Measurements from ENCODE around the gene HM13.
"Not testable (repeated sequence)": the region's sequence is repeated elsewhere in the genome, so short reads cannot be mapped to it uniquely, and the experiment has no call there.

HM13 gene

DNA sequence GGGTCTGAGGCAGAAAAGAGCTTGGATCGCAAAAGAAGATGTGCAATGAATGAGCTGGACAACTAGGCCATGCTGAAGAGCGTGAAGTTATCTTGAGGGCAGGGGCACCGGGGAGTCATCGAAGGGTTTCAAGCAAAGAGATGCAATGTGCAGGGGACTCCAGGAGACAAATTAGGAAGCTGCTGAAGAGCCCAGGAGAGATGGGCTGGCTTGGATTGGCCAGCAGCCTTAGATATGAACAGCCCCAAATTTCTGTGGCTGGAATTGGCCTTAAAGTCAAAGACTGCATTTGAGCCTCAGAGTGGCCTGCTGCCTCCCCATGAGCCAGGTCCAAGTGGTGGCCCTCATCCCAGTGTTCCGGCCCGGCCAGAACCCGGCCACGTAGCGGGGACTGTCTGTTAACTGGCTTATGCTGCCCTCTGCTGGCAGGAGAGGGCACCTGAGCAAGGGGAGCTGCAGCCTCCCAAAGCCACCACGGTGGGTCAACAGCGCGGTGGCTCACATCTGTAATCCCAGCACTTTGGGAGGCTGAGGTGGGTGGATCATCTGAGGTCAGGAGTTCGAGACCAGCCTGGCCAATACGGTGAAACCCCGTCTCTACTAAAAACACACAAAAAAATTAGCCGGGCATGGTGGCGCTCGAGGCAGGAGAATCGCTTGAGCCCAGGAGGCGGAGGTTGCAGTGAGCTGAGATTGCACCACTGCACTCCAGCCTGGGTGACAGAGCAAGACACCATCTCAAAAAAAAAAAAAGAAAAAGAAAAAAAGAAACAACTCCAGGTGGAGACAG lies 11.2 kb upstream of the HM13 start:
- DNase-seq, result peak; percentile 78

DNA sequence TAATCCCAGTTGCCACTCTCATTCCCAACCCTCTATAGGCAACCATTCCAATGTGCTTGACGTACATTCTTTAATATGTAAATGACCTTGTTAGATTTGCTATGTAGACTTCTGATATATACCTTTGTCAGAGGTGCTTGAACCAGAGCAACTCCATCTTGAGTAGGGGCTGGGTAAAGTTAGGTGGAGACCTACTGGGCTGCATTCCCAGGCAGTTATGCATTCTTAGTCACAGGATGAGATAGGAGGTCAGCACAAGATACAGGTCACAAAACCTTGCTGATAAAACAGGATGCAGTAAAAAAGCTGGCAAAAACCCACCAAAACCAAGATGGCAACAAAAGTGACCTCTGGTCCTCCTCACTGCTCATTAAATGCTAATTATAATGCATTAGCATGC lies 8.3 kb upstream of the HM13 start:
- DNase-seq, result no peak

DNA sequence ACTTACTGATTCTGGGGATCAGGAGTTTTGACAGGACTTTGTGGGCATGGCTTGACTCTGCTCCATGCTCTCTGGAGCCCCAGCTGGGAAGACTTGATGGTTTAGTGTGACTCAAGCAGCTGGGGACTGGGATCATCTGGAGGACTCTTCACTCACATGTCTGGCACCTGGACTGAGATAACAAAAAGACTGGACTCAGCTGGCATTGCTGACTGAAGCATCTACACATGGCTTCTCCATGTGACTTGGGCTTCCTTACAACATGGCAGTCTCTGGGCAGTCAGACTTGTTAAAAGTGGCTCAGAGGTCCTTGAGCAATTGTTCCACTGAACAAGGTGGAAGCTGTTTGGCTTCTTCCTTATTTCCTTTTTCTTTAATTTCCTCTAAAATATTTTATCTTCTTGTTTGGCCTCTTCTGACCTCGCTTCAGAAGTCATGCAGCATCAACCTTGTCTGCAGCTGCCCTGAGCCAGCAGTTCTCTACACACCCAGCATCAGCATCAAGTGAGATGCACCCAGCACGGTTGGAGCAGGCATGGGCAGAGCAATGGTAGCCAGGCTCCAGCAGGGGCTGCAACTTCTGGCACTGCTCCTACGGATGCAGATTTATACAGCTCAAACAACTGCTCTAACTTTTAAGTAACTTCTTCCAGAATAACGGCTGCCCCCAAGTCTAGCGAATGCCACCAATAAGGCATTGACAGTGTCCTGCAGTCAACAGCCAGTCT lies 5.6 kb upstream of the HM13 start:
- no peak for DNase-seq

DNA sequence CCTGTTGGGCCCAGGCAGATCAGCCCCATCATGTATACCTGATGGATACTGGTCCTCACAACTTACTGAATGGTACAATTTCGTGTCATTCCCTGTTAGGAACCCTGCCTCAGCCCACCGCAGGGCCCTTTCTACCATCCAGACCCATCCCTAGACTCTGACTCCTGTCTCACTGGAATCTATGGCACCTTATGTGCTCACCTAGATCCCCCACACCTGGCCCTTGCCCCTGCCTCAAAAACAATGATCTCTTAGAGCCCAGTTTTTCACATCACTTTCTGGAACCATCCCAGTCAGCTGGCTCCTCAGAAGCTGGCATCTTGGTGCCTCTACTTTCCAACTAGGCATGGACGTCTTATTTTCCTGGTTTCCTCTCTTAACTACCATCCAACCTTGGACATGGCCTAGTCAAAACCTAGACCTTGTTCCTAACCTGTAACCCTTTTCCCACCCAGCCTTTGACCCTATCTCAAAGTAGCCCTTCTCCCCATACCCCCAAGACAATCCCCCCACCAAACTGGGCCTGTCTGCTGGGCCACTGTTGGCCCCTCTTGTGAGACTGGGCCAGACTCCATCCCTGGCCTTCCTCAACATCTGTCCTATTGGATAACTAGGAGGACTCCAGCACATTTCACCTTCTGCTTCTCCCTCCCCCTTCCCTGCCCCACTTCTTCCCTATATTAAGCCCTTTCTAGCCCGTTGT lies 981 bp downstream of the HM13 start:
- no peak for DNase-seq

DNA sequence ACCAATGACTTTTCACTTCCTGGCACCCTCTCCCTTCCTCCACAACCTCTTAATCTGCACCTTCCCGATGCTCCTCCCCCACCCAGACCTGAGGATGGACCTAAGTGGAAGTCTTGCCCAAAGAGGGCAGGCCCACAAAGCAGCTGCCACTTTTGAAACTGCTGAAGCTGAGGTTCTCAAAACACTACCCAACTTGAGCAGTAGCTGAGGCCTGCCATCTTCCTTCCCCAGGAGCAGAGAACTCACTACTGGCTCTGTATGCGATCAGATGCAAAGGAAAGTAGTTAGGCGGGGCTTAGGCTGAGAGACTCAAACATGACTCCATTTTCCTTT lies 1.5 kb downstream of the HM13 start:
- DNase-seq, result no peak

DNA sequence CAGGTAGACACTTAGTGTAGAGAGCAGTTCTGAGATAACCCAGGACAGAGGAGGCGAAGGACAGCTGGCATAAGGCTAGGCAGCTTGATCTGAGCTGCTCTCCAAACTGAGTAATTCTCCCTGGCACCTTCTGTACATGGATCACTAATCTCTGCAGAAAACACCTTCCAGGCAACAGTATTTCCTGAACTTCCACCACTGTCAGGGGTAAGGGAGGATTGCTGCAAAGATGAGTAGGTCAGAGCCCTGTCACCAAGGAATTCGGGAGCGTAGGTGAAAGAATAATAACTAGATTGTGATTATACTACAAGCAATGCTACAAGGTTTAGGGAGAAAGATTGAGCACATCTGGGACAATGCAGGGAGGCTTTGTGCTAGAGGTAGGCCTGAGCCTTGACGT lies 1.9 kb downstream of the HM13 start:
- no peak for DNase-seq

DNA sequence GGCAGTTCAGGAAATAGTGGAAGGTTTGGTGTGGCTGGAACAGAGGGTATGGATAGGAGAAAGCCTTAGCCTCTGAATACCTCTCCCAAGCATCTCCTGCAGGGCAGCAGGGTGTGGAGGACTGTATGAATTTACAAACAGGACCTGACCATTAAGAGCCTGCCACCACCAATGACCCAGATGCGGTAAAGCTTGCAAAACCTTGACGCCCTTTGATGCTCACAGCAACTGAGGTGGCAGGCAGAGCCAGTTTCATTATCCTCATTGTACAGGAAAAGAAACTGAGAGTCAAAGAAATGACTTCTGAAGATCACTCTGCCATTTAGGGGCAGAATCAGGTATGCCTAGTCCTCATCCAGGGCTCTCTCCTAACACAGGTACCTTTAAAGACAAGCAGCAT lies 2.4 kb downstream of the HM13 start:
- no peak for DNase-seq

DNA sequence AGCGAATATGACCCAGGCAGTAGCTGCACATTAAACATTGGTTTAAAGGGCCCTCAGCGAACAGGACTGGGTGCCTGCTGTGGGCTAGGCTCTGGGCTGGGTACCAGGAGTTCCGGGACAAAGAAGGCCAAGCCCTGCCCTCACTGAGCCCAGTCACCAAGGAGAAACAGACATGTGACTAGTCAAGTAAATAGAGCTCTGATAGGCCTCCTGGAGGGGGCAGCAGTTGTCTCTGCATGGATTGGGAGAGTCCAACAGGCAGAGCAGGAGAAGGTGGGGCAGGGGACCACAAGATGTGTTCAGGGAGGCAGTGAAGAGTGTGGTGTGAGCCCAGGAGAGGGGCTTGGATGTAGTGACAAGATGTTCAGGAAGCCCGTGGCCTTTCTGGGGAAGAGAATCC lies 3.1 kb downstream of the HM13 start:
- DNase-seq, result peak; percentile 64

DNA sequence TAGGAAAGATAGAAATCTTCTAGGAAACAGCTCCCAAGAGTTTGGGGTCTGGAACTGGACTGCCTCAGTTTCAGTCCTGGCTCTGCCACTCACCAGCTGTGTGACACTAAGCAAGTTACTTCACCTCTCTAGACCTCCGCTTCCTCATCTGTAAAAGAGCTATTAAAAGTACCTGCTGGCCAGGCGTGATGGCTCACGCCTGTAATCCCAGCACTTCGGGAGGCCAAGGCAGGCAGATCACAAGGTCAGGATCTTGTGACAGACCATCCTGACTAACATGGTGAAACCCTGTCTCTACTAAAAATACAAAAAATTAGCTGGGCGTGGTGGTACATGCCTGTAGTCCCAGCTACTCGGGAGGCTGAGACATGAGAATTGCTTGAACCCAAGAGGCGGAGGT lies 7.0 kb downstream of the HM13 start:
- not testable (repeated sequence) for DNase-seq

DNA sequence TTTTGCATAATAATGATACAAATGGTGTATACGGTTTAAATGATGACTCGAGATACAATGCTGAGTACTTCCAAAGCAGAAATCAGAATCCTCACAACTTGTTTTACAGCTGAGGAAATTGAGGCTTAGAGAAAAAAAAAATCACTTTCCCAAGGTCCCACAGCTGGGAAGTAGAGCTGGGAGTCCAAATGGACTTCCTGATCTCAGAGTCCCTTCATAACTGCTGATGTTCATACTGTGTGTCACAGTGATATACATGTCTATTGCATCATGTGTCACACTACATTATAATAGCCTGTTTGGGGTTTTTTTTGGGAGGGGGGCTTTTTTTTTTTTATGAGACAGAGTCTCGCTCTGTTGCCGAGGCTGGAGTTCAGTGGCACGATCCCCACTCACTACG lies 8.5 kb downstream of the HM13 start:
- no peak for DNase-seq

DNA sequence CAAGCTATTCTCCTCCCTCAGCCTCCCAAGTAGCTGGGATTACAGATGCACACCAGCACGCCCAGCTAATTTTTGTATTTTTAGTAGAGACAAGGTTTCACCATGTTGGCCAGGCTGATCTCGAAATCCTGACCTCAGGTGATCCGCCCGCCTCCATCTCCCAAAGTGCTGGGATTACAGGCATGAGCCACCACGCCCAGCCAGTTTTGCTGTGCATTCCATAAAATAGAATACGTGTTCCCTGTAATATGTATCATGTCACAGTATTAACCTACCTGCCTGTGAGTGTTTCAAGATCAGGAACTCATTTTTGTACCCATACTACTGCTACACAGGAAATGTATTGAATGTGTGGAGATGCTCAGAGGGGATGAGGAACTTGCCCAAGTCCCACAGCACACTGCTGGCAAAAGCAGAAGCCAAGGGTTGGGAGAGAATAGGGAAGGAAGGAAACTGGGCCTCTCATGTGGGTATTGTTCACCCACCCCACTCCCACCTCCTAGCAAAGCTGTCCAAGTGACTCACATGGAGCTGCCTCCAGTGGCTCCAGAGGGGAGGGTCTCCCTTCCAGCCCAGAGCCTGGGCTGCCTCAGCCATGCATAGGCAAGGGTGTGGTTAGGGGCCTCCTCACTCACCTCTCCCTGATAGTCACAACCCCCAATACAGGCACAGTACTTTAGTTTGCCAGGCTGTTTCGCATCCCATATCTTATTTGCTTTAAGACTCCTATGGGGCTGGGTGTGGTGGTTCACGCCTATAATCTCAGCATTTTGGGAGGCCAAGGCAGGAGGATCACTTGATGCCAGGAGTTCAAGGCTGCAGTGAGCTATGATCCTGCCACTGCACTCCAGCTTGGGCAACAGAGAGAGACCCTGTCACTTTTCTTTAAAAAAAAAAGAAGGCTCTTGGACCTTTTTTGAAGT lies 9.4 kb downstream of the HM13 start:
- no peak for DNase-seq

DNA sequence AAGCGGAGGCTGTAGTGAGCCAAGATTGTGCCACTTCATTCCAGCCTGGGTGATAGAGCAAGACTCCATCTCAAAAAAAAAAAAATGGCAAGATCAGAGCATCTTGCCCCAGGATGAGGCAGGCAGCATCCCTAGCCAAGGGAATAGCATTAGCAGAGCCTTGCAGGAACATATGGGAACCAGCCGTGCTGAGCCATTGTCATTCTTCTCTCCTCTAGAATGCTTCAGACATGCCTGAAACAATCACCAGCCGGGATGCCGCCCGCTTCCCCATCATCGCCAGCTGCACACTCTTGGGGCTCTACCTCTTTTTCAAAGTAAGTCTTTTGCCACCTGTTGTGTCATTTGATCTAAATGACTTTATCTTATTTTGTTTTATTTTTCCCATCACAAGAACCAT lies 13.0 kb downstream of the HM13 start:
- no peak for DNase-seq

DNA sequence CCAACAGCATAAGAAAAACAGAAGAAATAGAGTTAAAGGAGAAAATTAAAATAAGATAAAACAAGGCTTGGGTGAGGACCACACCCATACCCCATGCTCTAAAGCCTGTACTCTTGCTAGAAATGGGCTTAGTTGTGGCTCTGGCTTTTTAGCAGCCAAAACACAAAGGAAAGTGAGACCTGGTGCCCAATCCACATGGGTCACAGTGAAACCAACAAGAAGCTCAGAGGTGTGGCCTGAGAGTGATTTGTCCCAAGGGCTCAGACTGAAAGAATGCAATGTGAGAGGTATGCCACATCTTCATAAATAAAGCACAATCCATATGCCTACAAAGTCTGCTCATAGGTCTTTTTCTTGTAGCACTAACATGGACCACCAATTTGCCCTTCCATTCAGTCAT lies 21.1 kb downstream of the HM13 start:
- no peak for DNase-seq

DNA sequence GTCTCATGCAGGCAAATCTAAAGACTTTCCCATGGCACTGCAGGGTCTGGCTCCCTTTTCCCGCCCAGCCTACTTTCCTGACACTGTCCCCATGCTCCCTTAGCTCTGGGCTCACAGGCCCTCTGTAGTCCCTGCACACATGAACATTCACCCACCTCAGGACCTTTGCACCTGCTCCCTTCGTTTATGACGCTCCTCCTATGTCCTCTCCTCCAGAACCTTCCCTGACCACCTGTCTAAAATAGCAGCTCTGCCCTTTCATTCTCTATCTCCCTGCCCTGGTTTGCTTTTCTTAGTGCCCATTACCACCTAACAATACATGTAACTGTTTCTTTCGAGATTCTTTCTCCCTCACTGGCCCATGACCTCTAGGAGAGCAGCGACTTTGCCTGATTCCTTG lies 22.3 kb downstream of the HM13 start:
- DNase-seq, result no peak

DNA sequence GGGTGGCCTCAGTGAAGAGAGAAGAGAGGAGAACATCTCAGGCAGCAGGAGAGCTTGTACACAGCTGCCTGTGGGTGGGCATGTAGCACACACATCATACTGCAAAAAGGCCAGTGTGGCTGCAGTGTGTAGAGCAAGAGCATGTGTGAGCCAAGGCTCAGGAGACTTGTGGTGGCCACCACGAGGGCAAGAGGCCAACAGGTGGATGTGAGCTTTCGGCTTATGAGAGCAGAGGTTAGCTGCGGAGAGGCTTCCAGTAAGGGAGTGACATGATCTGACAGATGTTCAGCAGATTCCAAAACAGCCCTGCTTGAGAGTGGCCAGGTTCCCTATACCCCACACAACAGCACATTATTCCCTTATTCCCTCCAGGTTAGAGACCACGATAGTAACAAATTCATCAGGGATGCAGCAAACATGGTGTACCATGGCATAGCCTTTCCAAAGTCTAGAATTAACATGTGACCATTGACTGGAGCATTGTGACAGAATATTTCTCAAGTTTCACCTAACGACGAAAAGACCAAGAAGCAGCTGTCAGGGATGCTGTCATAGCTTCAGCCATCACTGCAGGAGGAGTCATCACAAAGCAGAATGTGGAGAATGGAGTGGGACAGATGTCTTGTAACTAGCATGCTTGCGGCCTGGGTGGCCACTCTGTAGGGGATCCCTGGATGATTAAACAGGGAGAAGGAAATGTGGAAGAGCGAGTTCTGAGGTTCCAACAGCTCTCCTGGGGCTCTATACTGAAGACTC lies 23.1 kb downstream of the HM13 start:
- DNase-seq, result no peak

DNA sequence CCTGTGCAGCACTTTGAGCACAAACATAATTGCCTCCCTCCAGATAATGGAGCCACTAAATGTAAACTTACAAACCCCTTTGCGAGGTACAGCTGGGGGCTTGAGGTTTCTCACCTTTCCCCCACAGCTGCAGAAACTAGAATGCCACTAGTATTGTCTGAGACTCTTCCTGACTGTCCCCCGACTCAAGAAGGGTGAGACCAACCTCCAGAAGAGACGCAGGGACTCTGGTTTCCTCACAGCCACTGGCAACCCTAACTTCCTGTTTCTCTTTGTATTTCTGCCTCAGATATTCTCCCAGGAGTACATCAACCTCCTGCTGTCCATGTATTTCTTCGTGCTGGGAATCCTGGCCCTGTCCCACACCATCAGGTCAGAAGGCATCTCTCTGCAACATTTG lies 23.6 kb downstream of the HM13 start:
- DNase-seq, result no peak

DNA sequence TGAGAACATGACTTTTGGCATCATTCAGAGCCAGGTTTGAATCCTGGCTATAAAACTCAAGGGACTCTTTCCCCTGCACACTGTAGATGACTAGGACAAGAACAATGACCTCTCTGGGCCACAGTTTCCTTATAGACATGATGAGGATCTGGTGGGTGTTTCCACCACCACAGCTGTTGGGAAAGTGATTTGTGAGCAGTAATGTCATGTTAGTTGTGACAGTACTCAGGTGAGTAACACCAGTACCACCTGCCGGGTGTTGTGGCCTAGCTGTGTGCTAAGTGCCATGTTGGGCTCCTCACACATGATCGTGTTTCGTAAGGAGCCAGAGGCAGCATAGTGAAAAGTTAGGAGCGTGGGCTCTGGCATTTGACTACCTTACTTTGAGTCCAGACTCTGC lies 24.1 kb downstream of the HM13 start:
- DNase-seq, result no peak

DNA sequence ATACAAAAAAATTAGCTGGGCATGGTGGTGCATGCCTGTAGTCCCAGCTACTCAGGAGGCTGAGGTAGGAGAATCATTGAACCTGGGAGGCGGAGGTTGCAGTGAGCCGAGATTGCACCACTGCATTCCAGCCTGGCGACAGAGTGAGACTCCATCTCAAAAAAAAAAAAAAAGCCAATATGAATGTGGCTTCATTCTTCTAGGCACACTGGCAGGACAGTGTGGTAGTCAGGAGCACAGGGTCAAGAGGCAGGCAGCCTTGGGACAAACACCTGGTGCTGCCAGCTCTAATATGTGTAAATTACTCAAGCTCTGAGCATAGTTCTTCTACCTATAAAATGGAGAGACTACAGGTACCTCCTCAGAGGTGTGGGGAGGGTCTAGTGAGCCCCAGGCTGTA lies 25.4 kb downstream of the HM13 start:
- not testable (repeated sequence) for DNase-seq

DNA sequence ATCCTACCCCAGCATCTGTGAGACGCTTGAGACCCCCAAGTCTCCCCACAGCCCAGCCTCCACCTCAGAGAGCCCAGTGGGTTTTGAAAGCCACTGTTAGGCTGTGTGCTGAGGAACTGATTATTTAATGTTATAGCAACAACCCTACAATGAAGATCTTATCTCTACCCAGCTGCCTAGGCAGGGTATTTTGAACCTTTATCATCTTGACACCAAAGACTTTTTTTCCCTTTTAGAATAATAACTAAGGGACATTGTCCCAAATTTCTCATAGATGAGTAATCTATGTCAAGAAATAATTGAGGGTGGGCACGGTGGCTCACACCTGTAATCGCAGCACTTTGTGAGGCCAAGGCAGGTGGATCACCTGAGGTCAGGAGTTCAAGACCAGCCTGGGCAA lies 26.2 kb downstream of the HM13 start:
- no peak for DNase-seq

DNA sequence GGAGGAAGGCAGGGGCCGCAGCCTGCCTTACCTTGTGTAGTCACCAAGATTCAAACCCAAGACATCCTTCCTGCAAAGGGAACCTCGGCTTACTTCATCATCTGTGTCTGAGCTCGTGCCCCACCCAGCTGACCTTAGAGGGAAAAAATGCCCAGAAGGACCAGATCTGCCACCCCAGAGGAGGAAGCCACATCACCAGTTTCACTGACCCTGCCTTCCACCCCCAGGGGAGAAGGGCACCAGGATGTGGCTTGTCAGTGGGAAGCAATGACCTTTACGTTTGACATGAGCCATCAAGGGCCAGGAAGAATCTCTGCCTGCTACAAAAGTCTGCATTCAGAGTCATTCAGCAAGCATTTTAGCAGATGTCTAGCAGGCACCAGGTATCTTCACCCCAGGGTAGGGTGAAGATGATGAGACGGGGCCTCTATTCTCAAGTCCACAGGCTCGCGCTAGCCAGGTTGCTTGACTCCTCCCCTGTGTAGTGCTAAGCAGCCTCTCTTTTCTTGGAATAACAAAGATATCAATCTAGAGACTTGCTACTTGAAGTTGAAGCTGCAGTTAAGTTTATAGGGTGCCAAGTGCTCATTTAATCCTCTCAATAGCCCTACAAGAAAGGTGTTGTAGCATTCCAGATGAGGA lies 28.1 kb downstream of the HM13 start:
- peak; percentile 84 for DNase-seq

DNA sequence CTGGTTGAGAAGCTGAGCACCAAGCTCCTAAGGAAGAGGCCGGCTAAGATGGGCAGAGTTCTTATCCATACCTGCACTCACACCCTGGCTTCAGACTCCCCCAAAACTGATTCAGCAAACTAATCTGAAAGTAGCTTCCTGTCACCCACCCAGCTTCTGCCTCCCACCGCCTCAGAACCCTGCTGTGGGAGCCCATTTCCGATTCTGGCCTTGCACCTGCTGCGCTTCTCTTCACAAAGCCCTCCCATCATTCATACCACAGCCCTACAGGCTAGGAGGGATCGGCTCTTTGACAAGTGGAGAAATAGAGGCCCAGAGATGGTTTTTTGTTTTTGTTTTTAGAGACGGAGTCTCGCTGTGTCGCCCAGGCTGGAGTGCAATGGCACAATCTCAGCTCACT lies 28.7 kb downstream of the HM13 start:
- no peak for DNase-seq

All from EL (cell line).